Measurements from ENCODE around the gene LY9. TPM values are rescaled to one million over a fixed set of nuclear protein-coding genes. Genes with fewer than 3 reads are reported as not detected.
A peak's percentile ranks its signal among the peaks of the same experiment; 100 is the strongest.

The LY9 gene
- total RNA-seq, 4 donors from 2014 or later, result 1.6 to 39.6 (median 3.6) TPM

- TF ChIP-seq, protein P1, sequence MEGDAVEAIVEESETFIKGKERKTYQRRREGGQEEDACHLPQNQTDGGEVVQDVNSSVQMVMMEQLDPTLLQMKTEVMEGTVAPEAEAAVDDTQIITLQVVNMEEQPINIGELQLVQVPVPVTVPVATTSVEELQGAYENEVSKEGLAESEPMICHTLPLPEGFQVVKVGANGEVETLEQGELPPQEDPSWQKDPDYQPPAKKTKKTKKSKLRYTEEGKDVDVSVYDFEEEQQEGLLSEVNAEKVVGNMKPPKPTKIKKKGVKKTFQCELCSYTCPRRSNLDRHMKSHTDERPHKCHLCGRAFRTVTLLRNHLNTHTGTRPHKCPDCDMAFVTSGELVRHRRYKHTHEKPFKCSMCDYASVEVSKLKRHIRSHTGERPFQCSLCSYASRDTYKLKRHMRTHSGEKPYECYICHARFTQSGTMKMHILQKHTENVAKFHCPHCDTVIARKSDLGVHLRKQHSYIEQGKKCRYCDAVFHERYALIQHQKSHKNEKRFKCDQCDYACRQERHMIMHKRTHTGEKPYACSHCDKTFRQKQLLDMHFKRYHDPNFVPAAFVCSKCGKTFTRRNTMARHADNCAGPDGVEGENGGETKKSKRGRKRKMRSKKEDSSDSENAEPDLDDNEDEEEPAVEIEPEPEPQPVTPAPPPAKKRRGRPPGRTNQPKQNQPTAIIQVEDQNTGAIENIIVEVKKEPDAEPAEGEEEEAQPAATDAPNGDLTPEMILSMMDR (IDR thresholded peaks at IDR 0.05), result no peak
- no peak for TF ChIP-seq POLR2A (IDR thresholded peaks at IDR 0.05)
- H3K4me3 ChIP-seq, result no peak overlapping the region
- H3K36me3 ChIP-seq, result no peaks in the 10 kb centered on the region
- no peak for DNase-seq
- no peaks in the 10 kb centered on the region for H3K4me1 ChIP-seq
- H3K27me3 ChIP-seq, result no peaks in the 10 kb centered on the region
- no peaks in the 10 kb centered on the region for H3K9me3 ChIP-seq
- H3K27ac ChIP-seq, result no peak overlapping the region
Observed at GRCh38 chr1:160750608-160751007, 45.4 kb upstream of the LY9 start.

GRCh38 chr1:160752406-160752805, 43.6 kb upstream of the LY9 start:
- Histone ChIP-seq H3K4me1 (no peaks in the 10 kb centered on the region), H3K4me3 (no peak overlapping the region), H3K36me3 (no peaks in the 10 kb centered on the region), H3K27me3 (no peaks in the 10 kb centered on the region), H3K27ac (no peak overlapping the region), H3K9me3 (no peaks in the 10 kb centered on the region)
- no peak for DNase-seq
- TF ChIP-seq, protein P1 (IDR thresholded peaks at IDR 0.05), result no peak
- no peak for TF ChIP-seq POLR2A (IDR thresholded peaks at IDR 0.05)

DNA sequence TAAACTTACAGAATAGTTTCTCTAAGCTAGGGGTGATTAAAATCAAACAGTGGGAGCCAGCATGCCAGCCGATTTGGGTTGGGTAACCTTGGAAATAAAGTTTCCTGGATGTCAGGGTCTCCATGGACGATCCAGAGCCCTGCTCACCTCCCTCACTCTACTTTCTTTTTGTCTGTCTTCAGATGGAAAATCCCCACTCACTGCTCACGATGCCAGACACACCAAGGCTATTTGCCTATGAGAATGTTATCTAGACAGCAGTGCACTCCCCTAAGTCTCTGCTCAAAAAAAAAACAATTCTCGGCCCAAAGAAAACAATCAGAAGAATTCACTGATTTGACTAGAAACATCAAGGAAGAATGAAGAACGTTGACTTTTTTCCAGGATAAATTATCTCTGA, 43.0 kb upstream of the LY9 start:
- no peaks in the 10 kb centered on the region for H3K4me1 ChIP-seq
- H3K27ac ChIP-seq, result no peak overlapping the region
- H3K9me3 ChIP-seq, result no peaks in the 10 kb centered on the region
- no peaks in the 10 kb centered on the region for H3K36me3 ChIP-seq
- H3K4me3 ChIP-seq, result no peak overlapping the region
- DNase-seq, result no peak
- no peaks in the 10 kb centered on the region for H3K27me3 ChIP-seq
- TF ChIP-seq POLR2A (IDR thresholded peaks at IDR 0.05), result no peak
- TF ChIP-seq, protein P1 (IDR thresholded peaks at IDR 0.05), result no peak

DNA sequence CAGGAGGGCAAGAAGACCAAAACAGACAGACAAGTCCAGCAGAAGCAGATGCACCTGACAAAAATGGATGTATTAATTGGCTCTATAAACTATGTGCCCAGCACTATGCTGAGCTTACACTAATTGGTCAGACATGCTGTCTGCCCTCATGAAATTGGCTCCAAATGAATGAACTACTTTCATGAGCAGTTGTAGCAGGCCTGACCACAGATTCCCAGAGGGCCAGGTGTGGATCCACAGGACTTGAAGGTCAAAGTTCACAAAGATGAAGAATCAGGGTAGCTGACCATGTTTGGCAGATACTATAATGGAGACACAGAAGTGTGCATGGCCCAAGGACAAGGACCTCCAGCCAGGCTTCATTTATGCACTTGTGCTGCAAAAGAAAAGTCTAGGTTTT, 42.4 kb upstream of the LY9 start:
- no peak for DNase-seq
- no peak for TF ChIP-seq POLR2A (IDR thresholded peaks at IDR 0.05)
- TF ChIP-seq, protein P1 (IDR thresholded peaks at IDR 0.05), result no peak
- Histone ChIP-seq H3K27me3 (no peaks in the 10 kb centered on the region), H3K36me3 (no peaks in the 10 kb centered on the region), H3K4me1 (no peaks in the 10 kb centered on the region), H3K27ac (no peak overlapping the region), H3K9me3 (no peaks in the 10 kb centered on the region), H3K4me3 (no peak overlapping the region)

- no peak for TF ChIP-seq POLR2A (IDR thresholded peaks at IDR 0.05)
- TF ChIP-seq, protein P1 (IDR thresholded peaks at IDR 0.05), result no peak
- Histone ChIP-seq H3K4me3 (no peak overlapping the region), H3K9me3 (no peaks in the 10 kb centered on the region), H3K4me1 (no peaks in the 10 kb centered on the region), H3K27me3 (no peaks in the 10 kb centered on the region), H3K27ac (peak overlapping the region in 2 of 4 donors; percentile 1 to 56), H3K36me3 (no peaks in the 10 kb centered on the region)
- DNase-seq, result no peak
Observed at GRCh38 chr1:160755461-160755860, 40.5 kb upstream of the LY9 start.
